HCT116 (cell line): ENCODE data around the gene VANGL2. TPM values are rescaled to one million over a fixed set of nuclear protein-coding genes. Genes with fewer than 3 reads are reported as not detected.

Experiments used
- ATAC-seq: fragments of 200-7000 bp; cut with Tn5 transposase; 2 replicates; pipeline ENCODE4 v1.9.1; 2020; ENCODE audit warnings: mild to moderate bottlenecking, moderate library complexity
- BruUV-seq: library from RNA; stranded (reverse); fragments of 400-500 nt; replicated peaks from 2 replicates; lab custom pipeline; 2021; lab: Mats Ljungman, UMichigan
- CTCF ChIA-PET: fragments of 300-600 bp; sonication (Branson Sonifier 250); formaldehyde crosslinking; loops from one replicate; lab custom pipeline; 2021; ENCODE audit warnings: antibody characterized with exemption; lab: Charles Lee
- POLR2A ChIA-PET: fragments of 300-600, 350-600 bp; sonication (Branson Sonifier 250); formaldehyde crosslinking; loops from one replicate; lab custom pipeline; 2021; ENCODE audit warnings: antibody characterized with exemption; lab: Charles Lee
- RAD21 ChIA-PET, 2 experiments: fragments of 300-600 bp; sonication (Branson Sonifier 250); formaldehyde crosslinking; loops; one replicate each; lab custom pipeline; 2023; ENCODE audit warnings: low total read pairs in 2 of 2; ENCODE audit not compliant: uncharacterized antibody in 2 of 2, unreplicated experiment in 2 of 2, low non-redundant PET in 1 of 2; lab: Charles Lee
- DNase-seq: peaks from one replicate; pipeline ENCODE4 v3.0.0-alpha.2; 2010; ENCODE audit warnings: low read depth, low spot score
- H2AFZ ChIP-seq: fragments of 200-600 bp; shearing (Covaris generic), sonication (generic); 2 replicates; pipeline ENCODE4 v1.6.1; 2017; ENCODE audit warnings: low read depth, mixed run types, mixed read lengths, antibody characterized with exemption, low read length; ENCODE audit not compliant: poor library complexity, severe bottlenecking
- H3K27ac ChIP-seq: 2 replicates; pipeline ENCODE4 v1.5.1; 2012; ENCODE audit warnings: low read depth, low read length
- H3K27me3 ChIP-seq: fragments of 200-600 bp; sonication (generic); 2 replicates; pipeline ENCODE4 v1.6.1; 2016; ENCODE audit warnings: mixed run types, low read length, mixed read lengths; ENCODE audit not compliant: insufficient read depth
- H3K36me3 ChIP-seq, 2 experiments: fragments of 200-500 bp in 1 of 2; fragments of 200-600 bp in 1 of 2; sonication (Bioruptor generic) in 1 of 2; sonication (generic) in 1 of 2; 2 replicates each; pipeline versions ENCODE4 v1.5.1 to v1.6.1; 2014 to 2016; ENCODE audit warnings: low read length in 2 of 2, inconsistent platforms in 1 of 2, mixed read lengths in 1 of 2, mixed run types in 1 of 2; ENCODE audit not compliant: insufficient read depth in 2 of 2, control insufficient read depth in 1 of 2
- H3K4me1 ChIP-seq, 2 experiments: fragments of 200-600 bp in 1 of 2; sonication (generic) in 1 of 2; 2 replicates each; pipeline versions ENCODE4 v1.5.1 to v1.6.1; 2012 to 2017; ENCODE audit warnings: low read length in 2 of 2, inconsistent platforms in 1 of 2, mild to moderate bottlenecking in 1 of 2, mixed read lengths in 1 of 2, mixed run types in 1 of 2, moderate library complexity in 1 of 2; ENCODE audit not compliant: insufficient read depth in 2 of 2, control insufficient read depth in 1 of 2
- H3K4me2 ChIP-seq: fragments of 200-600 bp; sonication (generic); 2 replicates; pipeline ENCODE4 v1.6.1; 2017; ENCODE audit warnings: mixed run types, low read length, mixed read lengths
- H3K4me3 ChIP-seq, 2 experiments: fragments of 200-600 bp in 1 of 2; sonication (generic) in 1 of 2; replicated peaks in 1 of 2; 2 replicates each; pipeline ENCODE4 v1.5.1; 2011 to 2016; ENCODE audit warnings: low read length in 2 of 2, control low read depth in 1 of 2, low read depth in 1 of 2, mild to moderate bottlenecking in 1 of 2, mixed read lengths in 1 of 2, mixed run types in 1 of 2
- H3K79me2 ChIP-seq: fragments of 200-600 bp; sonication (generic); 2 replicates; pipeline ENCODE4 v1.6.1; 2017; ENCODE audit warnings: mild to moderate bottlenecking, mixed run types, low read length, moderate library complexity, mixed read lengths; ENCODE audit not compliant: insufficient read depth
- H3K9ac ChIP-seq: fragments of 200-600 bp; sonication (generic); 2 replicates; pipeline ENCODE4 v1.6.1; 2016; ENCODE audit warnings: low read length, mixed read lengths
- H3K9me2 ChIP-seq: fragments of 200-600 bp; sonication (generic), shearing (Covaris generic); 2 replicates; pipeline ENCODE4 v1.6.1; 2017; ENCODE audit warnings: mixed run types, mild to moderate bottlenecking, moderate library complexity; ENCODE audit not compliant: insufficient read depth
- H3K9me3 ChIP-seq, 2 experiments: fragments of 200-500 bp in 1 of 2; fragments of 200-600 bp in 1 of 2; sonication (Bioruptor generic) in 1 of 2; sonication (generic) in 1 of 2; 2 replicates each; pipeline ENCODE4 v1.6.1; 2014 to 2017; ENCODE audit warnings: low read length in 2 of 2, mixed read lengths in 2 of 2, inconsistent platforms in 1 of 2, low read depth in 1 of 2, mild to moderate bottlenecking in 1 of 2, mixed run types in 1 of 2, moderate library complexity in 1 of 2; ENCODE audit not compliant: control insufficient read depth in 1 of 2, insufficient read depth in 1 of 2
- H4K20me1 ChIP-seq: fragments of 200-600 bp; sonication (generic), shearing (Covaris generic); 2 replicates; pipeline ENCODE4 v1.6.1; 2017; ENCODE audit warnings: mixed run types, mild to moderate bottlenecking, moderate library complexity; ENCODE audit not compliant: insufficient read depth
- CTCF ChIP-seq, 3 experiments: fragments of 200-600 bp in 1 of 3; sonication (generic) in 1 of 3; IDR thresholded peaks in 2 of 3; conservative IDR thresholded peaks in 1 of 3; 2 replicates each; pipeline ENCODE4 v1.5.1; 2012 to 2017; ENCODE audit warnings: low read depth in 2 of 3, low read length in 2 of 3, antibody characterized with exemption in 1 of 3, borderline replicate concordance in 1 of 3, control low read depth in 1 of 3, mild to moderate bottlenecking in 1 of 3, mixed read lengths in 1 of 3, mixed run types in 1 of 3, moderate library complexity in 1 of 3; ENCODE audit not compliant: insufficient read depth in 1 of 3
- RAD21 ChIP-seq: IDR thresholded peaks from 2 replicates; pipeline ENCODE4 v1.6.1; 2012; ENCODE audit warnings: low read depth, mild to moderate bottlenecking
- SRF ChIP-seq: IDR thresholded peaks from 2 replicates; pipeline ENCODE4 v1.6.1; 2012; ENCODE audit warnings: low read depth
- TCF7L2 ChIP-seq: IDR thresholded peaks from 2 replicates; pipeline ENCODE4 v1.7.0; 2011; ENCODE audit warnings: borderline replicate concordance, inconsistent platforms; ENCODE audit not compliant: insufficient read depth, insufficient read length; ENCODE audit errors: extremely low read depth
- YY1 ChIP-seq: IDR thresholded peaks from 2 replicates; pipeline ENCODE4 v1.6.1; 2011; ENCODE audit warnings: low read length, low read depth, moderate library complexity, mild to moderate bottlenecking; ENCODE audit not compliant: insufficient replicate concordance; ENCODE audit errors: extremely low read depth
- ZNF274 ChIP-seq: fragments of 200-500 bp; sonication (Bioruptor generic); IDR thresholded peaks from 2 replicates; pipeline ENCODE4 v1.6.1; 2014; ENCODE audit warnings: mild to moderate bottlenecking, low read depth, low read length, inconsistent platforms
- intact Hi-C: fragments of 100-400 bp; cut with micrococcal nuclease; formaldehyde crosslinking; loops from 2 replicates; pipeline ENCODE4 v1.10.0; 2022
- total RNA-seq: library from RNA; stranded (reverse); gene quantifications from one replicate; pipeline ENCODE4 v1.2.1, GENCODE V29; 2021; ENCODE audit not compliant: unreplicated experiment

The VANGL2 gene
- total RNA-seq, 1 experiment from 2014 or later = 1.1 TPM

GRCh38 chr1:160428655-160429054 lies 28.3 kb downstream of the VANGL2 start:
- no TSS peak for BruUV-seq
- ATAC-seq (peak; percentile 88), DNase-seq (peak; percentile 16)
- H3K4me3 ChIP-seq = no peak overlapping the region
- CTCF ChIA-PET = interaction anchor here (0.9 to 2.0 kb wide), 8 partner anchors 13 to 562 kb away, joined by 3 to 19 read pairs (median 4); partner anchors contain the start of gene ITLN2
- H3K36me3 ChIP-seq = no peaks in the 10 kb centered on the region
- POLR2A ChIA-PET = interaction anchor here (0.7 to 1.0 kb wide), 2 partner anchors 247 to 831 kb away, joined by 3 read pairs; no protein-coding TSS in a partner anchor
- H3K9ac ChIP-seq = no peak overlapping the region
- RAD21 ChIA-PET = interaction anchor here in 1 of 2 experiments (0.8 to 2.0 kb wide), 2 partner anchors 179 to 525 kb away, joined by 3 to 5 read pairs; partner anchors contain the start of gene ITLN2
- H3K4me1 ChIP-seq = peaks cover 0 to 4% of the 10 kb centered on the region in 2 experiments; a peak in 1 of 4 replicates
- no peaks in the 10 kb centered on the region for H3K79me2 ChIP-seq
- H3K27ac ChIP-seq = no peak overlapping the region
- no peaks in the 10 kb centered on the region for H3K27me3 ChIP-seq
- no peaks in the 10 kb centered on the region for H3K9me3 ChIP-seq
- TF ChIP-seq YY1 (peak; percentile 8), ZNF274 (no peak), TCF7L2 (no peak), CTCF (IDR thresholded peaks at IDR 0.05 in 2 of 3, conservative IDR thresholded peaks at IDR 0.05 in 1 of 3; ENCODE audit: borderline replicate concordance in 1 of 3, insufficient read depth in 1 of 3, low read depth in 2 of 3, low read length in 2 of 3) (peak; percentile 58 to 91 (median 75)), RAD21 (peak; percentile 94), SRF (no peak)
- no peaks in the 10 kb centered on the region for H3K9me2 ChIP-seq
- H2AFZ ChIP-seq = no peak overlapping the region
- H3K4me2 ChIP-seq = no peak overlapping the region
- intact Hi-C loops = loop anchor here (1.0 to 5.0 kb wide), 4 partner anchors 179 to 524 kb away; partner anchors contain the start of gene ITLN2
- no peaks in the 10 kb centered on the region for H4K20me1 ChIP-seq
